GM19328 (cell line): ENCODE measurements around the gene PHKA1.
"Not testable (repeated sequence)": the region's sequence is repeated elsewhere in the genome, so short reads cannot be mapped to it uniquely, and the experiment has no call there.

Experiments
- ATAC-seq: cut with Tn5 transposase; IDR thresholded peaks from one replicate; pipeline ENCODE4 v1.9.1; 2021; ENCODE audit warnings: mild to moderate bottlenecking, moderate library complexity; ENCODE audit not compliant: unreplicated experiment

The PHKA1 gene

DNA sequence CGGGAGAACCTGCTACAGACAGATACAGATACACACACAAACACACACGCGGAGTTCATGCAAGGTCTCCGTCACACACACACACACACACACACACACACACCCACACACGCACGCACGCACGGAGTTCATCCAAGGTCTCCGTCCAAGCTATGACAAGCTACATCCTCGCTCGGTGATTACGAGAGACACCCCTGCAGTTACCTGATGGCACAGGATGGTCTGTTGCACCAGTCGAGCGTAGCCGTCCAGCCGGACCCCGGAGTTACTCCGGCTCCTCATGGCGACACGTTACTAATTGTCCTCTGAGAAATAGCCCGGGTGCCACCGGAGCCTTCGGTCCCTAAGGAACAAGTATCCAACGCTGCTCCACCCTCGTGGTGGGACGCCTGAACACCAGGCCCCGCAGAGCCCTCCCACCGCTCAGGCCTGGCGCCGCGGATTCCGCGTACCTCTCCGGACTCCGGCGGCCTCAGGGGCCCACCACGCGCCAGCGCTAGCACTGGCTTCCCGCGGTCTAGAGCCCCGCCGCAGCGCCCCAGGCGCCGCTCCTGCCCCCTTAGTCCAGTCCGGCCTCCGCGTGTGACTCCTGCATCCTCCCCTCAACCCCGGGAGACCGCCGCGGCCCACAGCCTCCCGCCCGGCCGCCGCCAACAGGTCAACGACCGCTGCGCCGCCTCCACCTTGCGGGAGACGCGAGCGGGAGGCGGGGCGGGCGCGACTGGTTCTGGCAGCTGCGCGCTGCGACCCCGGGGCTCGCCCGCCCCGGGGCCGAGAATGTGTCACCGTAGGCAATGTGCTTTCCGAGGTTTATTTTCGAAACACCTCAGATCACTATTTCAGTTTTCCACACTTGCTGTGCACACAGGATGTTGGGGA lies at the start of gene PHKA1:
Gene PHKA1, minus strand, starts transcription at position 708 of the 879 bp plus-strand sequence. Its CDS starts 426 bp downstream, at position 282.
- ATAC-seq = not testable (repeated sequence)

DNA sequence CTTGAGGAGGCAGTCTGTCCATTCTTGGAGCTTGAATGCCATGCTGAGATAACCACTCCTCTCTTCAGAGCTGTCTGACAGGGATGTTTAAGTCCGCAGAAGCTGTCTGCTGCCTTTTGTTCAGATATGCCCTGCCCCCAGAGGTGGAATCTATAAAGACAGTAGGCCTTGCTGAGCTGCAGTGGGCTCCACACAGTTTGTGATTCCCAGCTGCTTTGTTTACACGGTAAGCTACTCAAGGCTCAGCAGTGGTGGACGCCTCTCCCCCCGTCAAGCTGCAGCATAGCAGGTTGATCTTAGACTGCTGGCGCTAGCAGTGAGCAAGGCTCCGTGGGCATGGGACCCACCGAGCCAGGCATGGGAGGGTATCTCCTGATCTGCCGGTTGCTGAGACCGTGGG lies 46.3 kb upstream of the PHKA1 start:
- ATAC-seq = not testable (repeated sequence)

DNA sequence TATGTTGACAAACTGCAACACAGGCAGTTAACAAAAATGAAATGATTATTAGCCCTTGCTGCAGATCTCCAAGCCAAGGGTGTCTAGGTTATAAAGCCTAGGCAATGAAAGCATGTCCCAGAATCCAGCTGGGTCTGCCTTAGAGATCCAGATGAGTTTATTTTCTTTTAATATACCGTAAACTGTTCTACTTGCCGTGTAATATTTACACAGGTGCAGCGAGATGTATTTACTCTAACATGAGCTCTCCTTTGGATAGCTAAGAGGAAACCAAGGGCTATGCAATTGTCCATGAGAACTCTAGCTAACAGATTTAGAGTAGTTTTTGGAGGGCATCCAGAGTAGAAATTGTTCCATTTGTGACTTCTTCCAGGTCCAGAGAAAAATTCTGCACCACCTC lies 34.4 kb upstream of the PHKA1 start:
- ATAC-seq = not testable (repeated sequence)

DNA sequence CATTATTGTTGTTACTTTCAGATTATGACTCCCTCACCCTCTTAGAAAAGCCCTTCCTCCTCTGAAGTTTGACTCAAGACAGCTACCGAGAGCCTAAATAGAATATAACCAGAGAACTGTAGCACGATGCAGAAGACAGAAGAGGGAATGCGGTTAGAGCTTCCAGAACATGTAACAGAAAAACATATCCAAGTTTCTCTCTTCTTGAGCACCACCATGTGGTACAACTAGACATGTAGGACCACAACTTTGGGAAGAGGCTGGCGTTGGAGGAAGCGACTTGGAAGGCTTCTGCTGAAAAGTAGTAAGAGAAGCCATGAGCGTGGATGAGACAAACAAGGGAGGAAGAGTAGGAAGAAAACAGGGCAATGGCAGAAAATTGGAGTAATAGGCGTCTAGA lies 31.4 kb upstream of the PHKA1 start:
- ATAC-seq = not testable (repeated sequence)

DNA sequence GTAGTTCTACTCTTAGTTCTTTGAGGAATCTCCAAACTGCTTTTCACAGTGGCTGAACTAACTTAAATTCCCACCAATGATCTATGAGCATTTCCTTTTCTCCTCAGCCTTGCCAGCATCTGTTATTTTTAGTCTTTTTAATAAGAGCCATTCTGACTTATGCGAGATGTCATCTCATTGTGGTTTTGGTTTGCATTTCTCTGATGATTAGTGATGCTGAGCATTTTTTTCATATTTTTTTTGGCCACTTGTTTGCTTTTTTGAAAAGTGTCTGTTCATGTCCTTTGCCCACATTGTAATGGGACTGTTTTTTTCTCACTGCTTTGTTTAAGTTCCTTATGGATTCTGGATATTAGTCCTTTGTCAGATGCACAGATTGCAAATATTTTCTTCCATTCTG lies 21.5 kb upstream of the PHKA1 start:
- ATAC-seq = no peak

DNA sequence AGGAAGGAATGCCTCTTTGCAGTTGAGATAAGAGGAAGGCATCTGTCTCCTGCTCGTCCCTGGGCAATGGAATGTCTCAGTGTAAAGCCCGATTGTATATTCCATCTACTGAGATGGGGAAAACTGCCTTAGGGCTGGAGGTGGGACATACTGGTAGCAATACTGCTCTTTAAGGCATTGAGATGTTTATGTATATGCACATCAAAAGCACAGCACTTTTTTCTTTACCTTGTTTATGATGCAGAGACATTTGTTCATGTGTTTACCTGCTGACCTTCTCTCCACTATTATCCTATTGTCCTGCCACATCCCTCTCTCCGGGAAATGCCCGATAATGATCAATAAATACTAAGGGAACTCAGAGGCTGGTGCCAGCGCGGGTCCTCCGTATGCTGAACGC lies 19.5 kb upstream of the PHKA1 start:
- not testable (repeated sequence) for ATAC-seq

DNA sequence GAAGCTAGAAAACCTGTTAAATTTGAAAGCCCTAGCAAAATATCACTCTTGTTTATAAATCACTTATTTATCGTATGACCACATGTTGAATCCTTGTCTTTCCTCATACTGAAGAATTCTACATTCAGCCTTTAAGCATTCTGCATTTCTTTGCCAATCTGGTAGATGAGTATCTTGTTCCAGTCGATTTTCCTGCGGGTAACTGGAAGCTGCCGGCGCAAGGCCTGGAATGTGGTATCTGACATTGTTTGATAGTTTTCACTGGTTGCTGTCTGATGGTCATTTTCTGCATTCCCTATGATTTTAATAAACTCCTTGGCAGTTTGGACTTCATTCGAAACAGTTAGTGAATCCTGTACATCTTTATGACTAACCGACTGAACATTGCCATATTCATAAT lies 13.7 kb upstream of the PHKA1 start:
- ATAC-seq = no peak

DNA sequence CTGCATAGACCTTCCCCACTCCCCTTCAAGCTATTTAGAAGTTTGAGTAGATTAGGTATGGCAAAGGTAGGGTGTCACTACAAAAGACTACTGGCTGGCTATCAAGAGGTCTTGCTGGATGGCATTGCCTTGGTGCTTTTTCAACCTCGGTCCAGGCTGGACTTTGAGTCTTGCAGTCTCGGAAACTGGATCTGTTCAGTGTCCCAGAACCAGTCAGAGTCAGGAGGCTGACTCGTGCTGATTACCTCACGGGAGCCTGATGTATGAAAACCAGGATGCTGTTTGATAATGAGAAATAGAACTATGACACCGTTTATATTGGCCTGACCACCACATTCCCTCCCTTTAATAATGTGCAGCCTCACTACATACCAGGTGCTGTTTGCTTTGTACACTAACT lies 2.7 kb upstream of the PHKA1 start:
- no peak for ATAC-seq

DNA sequence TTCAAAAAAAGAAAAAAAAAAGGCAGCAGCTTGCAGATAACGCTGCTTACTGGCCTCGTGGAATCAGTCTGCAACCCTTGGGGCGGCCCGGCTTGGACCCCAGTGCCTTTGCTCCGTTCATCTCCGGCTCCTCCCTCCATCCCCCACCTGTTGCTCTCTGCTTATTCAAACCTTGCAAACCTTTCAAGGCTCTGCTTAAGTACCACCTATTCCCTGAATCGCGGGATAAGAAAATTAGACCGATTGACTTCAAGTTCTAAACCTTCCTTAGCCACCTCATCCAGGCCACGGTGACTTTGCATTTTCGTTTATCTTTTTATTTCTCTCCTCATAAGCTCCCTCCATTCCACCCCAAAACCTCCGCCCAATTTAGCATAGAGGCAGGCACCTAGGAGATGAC lies 1.4 kb upstream of the PHKA1 start:
- ATAC-seq = no peak

DNA sequence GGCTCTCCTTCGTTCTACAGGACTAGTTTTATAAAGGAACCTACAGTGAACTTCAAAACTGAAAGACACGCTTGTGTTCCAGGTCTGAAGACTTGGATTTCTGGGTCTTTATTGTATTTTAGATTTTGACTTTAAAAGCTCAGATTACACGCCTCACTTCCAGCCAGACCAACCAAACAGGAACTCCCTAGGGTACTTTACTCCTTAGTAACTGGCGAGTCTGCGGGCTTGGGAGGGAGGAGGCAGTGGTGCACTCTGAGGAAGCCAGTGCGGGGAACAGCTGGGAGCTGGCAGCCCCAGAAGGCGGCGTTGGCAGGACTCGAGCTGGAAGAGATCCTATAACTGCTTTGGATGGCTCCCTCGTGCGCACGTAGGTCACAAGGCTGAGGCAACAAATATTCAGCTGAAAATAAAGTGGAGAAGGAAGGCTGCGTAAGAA lies 391 bp upstream of the PHKA1 start:
- no peak for ATAC-seq

DNA sequence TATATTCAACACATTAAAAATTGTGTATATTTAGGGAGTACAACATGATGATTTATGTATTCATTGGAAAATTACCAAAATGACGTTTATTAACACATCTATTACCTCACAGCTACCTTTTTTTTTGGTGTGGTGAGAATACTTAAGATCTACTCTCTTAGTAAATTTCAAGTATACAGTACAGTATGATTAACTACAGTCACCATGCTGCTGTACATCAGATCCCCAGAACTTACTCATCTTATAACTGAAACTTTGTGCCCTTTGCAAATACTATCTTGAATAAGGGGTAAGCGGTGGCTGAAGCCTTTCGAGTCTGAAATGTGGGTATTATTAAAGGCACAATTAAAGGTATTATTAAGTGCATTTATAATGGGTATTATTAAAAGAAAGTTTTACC lies 976 bp downstream of the PHKA1 start:
- no peak for ATAC-seq

DNA sequence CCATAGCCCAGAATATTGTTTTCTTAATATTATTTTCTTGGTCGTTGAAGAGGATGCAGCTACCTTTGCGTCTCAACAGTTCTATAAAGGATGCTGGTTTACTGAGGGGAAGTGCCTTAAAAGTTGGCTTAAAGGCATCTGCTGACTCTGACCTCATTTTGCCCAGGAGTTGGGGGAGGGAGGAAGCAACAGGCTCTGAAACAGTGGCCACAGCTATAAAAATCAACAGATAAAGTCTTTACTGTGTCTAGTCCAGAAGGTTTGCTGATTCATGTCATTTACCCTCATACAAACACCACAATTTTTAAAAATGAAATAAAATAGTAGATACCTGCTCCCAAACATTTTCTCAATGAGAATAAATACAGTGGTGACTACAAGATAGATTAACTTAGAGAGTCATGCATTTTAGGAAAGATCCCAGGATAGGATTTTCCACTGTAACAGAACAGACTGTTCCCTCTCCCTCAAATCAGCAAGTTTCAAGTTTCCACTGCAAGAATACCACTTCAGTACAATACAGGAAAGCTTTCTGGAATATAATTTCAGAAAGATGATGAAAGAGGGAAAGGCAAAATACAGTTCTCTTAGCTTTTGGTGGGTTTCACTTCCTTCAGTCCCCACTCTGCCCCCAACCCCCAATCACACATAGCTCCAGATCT lies 1.9 kb downstream of the PHKA1 start:
- no peak for ATAC-seq

DNA sequence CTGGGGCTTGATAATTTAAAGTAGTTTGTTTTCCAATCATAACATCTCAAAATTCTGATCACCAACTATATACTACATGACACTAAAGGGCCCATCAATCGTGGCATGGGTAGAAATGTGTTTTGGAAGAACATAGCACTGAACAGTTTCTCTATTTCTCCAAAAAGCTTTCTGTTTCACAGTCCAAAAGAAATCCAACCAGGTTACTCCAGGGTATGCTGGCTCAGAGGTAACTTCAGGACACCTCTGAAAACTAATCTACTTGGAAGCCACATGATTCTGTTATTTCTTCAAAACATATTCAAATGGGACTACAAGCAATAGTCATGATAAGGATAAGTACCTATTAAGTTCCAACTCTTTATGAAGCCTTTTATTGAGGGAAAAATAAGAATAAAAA lies 8.3 kb downstream of the PHKA1 start:
- no peak for ATAC-seq

DNA sequence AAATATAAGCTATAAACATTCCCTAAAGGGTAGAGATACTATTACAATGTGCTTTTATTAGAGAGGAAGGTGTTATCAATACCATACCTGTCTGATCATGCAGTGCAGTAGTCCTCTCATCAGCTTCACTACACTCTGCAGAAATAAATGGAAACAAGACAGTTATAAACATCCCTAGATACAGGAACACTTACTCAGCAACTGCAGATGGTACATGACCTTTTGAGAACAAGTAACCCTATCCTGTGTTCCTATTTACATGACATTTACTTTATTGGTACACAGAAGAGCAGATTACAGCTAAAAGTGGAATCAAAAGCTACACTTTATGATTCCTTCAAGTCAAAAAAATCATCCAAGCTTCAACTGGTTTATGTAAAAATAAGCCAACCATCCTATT lies 9.0 kb downstream of the PHKA1 start:
- no peak for ATAC-seq

DNA sequence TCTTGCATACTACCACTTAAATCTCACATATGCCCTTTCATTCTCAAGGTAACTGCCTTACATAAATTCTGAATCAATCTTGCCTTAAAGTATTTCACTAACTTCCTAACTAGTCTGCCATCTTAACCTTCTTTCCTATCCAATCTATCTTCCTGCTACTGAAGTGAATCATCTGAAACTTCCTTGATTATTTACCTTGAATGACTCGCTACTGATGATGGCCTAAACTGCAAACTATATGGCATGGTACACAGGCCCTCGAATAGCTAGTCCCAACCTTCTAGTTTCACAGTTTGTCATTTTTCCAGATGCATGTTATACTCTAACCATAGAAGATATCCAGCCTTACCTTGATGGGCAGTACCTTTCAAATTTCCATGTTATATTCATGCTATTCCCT lies 19.9 kb downstream of the PHKA1 start:
- ATAC-seq = no peak

DNA sequence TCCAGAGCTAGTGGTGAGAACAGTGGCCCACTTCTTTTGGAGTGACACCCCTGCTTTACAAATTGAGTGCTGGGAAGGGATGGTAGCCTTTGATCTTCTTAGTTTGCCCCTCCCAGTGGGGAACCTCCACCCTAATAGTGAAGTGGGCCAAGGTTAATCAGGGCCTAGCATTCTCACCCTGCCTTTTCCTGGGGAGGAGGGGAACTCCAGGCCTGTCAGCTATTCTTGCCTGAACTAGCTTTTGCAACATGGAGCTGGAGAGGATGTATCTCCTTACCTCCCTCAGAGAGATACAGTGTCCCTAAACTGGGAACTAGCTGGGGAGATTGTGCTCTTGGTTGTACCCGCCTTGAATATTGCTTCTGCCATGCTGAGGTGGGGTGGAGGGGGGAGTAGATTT lies 20.6 kb downstream of the PHKA1 start:
- no peak for ATAC-seq

DNA sequence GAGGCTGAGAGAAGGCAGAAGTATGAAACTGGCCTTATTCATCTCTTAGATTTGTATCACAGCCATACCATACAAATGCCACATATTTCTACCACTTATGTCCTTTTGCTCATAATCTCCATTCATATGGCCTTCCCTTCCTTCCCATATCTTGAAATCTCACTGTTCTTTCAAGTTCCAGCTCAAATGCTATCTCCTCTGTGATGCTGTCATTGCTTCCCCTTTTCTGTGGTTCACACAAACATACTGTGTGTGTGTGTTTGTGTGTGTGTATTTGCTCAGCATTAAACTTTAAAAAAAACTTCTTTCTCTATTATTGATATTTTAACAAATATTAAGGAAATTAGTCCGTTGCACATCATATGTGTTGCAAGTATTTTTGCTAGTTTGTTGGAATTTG lies 26.7 kb downstream of the PHKA1 start:
- no peak for ATAC-seq

DNA sequence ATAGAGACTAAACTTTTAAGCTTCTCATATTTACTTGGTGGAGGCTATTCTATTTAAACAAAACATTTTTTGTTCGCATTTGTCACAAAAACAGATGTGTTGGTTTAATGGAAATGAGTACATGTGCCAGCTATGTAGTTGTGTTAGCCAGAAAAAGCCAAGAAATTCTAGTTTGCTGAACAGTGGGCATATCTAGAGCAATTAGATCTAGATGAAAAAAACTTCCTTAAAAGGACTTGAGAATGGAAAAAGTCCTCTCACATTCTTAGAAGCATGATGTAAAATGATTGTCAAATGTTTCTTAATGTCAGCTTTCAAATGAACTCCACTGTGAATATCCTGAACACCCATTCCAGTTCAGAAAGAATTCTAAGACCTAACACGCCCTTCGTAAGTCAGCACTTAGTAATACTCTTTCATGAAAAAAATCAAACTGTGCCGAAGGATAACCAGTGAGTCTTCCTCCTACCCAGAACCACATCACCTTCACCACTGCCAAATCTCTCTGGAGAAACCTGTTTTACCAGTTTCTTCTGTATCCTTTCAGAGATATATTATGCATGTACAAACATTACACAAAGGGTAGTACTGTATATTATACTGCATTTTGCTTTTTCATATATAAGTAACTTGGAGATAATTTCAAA lies 28.2 kb downstream of the PHKA1 start:
- ATAC-seq = no peak

DNA sequence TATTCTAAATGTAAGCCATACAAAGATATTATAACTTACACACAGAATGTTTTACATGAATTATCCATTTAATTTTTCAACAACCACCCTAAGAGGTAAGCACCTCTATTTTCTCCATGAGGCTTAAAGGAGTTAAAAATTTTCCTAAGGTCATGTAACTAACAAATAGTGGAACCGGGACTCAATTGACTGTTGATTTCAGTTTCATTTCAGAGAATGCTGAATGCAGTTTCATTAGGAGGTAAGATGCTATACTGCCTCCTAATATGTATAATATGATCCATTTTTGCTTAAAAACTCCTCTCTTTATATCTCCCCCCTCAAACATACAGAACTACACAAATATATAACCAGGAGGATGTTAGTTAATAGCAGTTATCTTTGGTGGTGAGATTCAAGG lies 29.1 kb downstream of the PHKA1 start:
- ATAC-seq = no peak

DNA sequence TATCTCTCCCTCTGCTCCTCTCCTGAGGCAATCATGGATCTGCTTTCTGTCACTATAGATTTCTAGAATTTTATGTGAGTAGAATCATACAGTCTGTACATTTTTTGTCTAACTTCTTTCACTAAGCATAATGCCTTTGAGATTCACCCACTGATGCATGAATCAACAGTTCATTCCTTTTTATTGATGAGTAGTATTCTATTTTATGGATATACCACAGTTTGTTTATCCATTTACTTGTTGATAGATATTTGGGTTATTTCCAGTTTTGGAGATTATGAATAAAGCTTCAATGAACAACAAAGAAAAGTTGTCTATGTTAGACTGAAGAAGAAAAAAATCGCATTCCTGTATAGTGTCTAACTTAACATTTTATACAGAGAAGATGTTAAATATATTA lies 30.5 kb downstream of the PHKA1 start:
- ATAC-seq = no peak

DNA sequence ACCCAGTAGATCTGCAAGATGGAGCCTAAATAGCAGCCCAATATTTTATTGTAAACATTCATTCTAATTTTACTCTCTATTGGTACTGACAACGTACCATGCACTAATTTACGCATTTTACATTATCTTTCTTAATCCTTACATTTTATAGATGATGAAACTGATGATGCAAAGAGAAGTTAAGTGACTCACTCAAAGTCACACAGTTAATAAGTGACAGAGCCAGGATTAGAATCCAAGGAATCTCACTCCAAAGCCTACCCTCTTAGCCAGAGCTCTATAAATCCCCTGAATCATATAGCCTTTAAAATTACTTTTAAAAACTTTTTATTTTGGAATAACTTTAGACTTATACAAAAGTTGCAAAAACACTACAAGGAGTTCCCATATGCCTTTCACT lies 37.6 kb downstream of the PHKA1 start:
- ATAC-seq = no peak

DNA sequence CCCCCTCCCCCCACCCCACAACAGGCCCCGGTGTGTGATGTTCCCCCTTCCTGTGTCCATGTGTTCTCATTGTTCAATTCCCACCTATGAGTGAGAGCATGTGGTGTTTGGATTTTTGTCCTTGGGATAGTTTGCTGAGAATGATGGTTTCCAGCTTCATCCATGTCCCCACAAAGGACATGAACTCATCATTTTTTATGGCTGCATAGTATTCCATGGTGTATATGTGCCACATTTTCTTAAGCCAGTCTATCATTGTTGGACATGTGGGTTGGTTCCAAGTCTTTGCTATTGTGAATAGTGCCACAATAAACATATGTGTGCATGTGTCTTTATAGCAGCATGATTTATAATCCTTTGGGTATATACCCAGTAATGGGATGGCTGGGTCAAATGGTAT lies 40.2 kb downstream of the PHKA1 start:
- ATAC-seq = not testable (repeated sequence)
